NCI-H524 treated with DMSO at 0.1 percent for 48 hours (cell line): ENCODE data around the gene JPT2.

Experiments
- DNase-seq: peaks from one replicate; lab custom pipeline; 2025; lab: John Stamatoyannopoulos, UW

The JPT2 gene, protein sequence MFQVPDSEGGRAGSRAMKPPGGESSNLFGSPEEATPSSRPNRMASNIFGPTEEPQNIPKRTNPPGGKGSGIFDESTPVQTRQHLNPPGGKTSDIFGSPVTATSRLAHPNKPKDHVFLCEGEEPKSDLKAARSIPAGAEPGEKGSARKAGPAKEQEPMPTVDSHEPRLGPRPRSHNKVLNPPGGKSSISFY

DNA sequence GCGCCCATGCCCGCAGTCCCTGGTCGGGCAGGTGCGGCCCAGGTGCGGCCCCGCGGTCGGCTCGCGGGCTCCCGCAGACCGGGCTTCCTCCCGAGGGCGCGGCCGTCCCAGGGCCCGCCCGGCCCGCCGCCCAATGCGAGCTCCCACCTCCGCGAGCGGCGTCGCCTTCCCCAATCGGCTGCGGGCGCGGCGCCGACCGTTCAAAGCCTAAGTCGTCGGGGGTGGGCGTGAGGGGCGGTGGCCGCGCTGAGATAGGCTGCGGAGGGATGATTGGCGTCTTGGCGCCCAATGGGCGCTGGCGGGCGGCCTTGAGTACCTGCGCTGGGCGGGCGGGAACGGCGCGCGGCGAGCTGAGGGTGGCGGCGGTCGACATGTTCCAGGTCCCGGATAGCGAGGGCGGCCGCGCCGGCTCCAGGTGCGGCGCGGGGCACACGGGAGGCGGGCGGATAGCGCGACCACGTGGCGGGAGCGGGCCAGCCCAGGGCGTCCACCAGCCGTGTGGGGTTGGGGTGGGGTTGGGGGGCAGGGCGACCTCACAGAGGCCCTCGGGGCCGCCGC is at the start of gene JPT2:
JPT2 (plus strand) TSS at position 338 of the 558 bp plus-strand sequence; CDS start at position 372, 34 bp downstream.
- DNase-seq, result peak; percentile 80

DNA sequence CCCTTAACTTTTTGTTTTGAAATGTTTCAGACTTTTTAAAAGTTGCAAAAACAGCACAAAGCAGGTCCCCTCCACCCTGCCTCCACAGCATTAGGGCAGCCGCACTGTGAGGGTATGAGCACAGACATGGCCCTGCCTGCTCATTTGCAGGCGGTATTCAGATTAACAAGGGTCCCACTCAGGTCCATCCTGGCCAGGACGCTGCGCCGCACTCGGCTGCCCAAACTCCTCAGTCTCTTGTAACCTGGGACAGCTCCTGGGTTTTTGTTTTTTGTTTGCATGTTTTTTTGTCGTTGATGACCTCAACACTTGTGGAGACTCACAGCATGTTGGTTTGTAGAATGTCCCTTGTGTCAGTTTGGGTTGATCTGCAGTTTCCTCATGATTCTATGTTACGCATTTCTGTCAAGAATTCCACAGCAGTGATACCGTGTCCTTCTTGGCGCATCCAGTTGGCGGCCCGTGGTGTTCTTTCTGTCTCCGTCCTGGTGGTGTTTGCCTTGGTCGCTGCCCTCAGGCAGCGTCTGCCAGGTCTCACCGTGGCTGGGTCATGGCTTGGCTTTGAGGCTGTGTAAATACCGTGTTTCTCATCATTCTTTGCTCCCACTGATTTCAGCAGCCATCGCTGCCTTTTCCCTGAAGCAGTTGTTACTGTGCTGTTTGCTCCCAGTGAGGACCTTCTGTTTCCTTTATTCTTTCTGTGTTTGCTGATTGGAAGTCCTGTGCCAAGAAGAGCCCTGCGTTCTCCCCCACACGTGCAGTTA is 47.4 kb upstream of the JPT2 start:
- DNase-seq, result no peak

DNA sequence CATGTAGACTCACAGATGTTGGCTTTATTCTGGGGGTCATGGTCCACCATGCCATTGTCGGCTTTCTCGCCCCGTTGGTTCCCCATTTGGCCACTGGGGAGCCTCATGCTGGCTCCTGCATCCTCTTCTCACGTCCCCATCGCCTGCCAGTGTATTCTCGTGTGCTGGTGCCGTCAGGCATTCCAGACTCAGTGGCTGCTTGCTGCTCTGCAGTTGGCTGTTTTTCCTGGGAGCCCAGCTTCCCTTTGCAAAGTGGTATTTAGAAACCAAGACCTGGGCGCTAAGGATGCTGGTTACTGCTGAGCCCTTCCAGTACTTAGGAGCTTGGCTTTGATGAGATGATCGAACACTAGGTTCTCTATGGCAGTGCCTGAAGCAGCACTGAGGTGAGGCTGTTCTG is 46.8 kb upstream of the JPT2 start:
- DNase-seq, result no peak

DNA sequence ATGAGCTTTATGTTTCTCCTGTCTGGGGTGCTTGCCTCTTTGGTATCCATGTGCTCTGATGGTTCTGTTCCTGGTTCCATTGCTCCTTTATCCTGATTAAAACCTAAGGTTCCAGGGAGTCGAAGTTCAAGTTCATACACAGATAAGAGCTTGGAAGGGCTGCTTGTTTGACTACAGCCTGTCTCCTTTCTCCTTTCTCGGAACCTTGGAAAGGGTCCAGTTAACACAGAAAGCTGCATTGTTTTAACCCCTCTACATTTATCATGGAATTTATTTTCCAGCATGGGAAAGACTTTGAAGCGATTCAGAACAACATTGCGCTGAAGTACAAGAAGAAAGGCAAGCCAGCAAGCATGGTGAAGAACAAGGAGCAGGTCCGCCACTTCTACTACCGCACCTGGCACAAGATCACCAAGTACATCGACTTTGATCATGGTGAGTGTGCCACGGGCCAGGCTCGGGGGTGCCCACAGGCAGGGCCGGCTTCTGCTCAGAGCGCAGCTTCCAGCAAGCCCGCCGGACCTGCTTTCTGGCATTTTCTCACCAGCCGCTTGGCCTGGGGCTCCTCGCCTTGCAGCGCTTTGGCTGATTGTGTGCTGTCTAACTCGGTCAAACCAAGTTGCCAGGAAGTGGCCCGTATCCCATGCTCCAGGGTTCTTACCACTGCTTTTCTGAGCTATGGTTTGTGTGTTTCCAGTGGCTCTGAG is 46.0 kb upstream of the JPT2 start:
- no peak for DNase-seq

DNA sequence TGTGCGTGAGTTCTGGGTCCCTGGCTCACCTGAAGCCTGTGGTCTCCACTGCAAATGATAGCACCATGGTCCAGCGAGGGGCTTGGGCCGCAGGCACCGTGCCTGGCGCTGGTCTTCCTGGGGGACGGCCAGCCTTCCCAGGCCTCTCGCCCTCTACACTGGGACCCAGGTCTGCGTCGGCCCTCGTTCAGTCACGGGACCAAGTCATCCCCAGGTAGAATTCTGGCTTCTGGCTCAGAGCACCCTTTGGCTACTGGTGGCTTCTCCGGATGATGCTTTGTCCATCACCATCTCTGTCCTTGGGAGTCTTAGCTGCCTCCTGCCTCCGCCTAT is 45.5 kb upstream of the JPT2 start:
- no peak for DNase-seq

DNA sequence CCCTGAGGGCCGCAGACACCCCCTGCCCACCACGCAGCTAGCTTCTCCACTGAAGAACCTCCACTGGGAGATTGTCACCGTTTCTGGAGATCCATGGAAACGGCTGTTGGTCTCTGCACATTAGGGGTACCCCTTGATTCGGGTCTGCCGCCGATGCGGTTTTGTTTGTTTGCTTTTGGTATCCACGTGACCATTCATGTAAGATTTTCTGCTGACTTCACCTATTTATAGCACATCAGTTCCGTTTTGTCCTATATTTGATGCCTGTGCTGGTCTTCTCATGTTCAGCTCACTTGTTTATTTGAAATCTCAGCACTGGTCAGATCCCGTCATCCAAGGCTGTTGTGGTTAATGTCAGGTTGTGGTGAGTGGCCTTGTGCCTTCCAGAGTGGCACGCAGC is 44.8 kb upstream of the JPT2 start:
- DNase-seq, result no peak

DNA sequence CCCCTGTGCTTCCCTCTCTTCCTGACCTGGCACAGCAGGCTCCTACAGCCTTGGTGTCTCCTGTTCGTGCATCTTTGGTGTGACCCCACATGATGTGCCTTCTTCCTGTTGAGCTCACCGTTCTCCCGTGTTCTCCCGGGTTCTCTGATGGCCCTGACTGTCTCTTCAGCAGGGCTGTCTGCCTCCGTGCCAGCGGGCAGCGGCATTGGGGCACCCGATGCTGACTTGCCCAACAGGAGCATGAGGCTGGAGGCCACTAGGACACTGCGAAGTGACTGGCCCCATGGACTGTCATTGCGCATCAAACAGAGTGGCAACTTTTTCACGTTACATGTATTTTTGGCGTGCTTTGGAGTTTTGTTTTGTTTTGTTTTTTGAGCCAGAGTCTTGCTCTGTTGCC is 43.5 kb upstream of the JPT2 start:
- DNase-seq, result no peak

DNA sequence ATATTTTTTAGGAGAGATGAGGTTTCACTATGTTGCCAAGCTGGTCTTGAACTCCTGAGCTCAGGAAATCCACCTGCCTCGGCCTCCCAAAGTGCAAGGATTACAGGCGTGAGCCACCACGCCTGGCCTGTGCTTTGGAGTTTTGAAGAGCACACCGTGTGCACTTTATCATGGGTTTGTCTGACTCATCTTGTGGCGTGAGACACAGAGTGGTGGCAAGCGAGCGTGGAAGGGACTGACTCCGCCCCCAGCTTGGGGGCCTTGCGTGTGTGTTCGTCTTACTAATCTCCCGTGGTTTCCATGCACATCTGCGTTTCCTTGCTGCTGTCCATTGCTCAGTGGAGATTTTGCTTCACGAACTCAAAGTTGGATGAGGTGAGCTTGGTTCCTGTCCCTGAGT is 43.0 kb upstream of the JPT2 start:
- no peak for DNase-seq

DNA sequence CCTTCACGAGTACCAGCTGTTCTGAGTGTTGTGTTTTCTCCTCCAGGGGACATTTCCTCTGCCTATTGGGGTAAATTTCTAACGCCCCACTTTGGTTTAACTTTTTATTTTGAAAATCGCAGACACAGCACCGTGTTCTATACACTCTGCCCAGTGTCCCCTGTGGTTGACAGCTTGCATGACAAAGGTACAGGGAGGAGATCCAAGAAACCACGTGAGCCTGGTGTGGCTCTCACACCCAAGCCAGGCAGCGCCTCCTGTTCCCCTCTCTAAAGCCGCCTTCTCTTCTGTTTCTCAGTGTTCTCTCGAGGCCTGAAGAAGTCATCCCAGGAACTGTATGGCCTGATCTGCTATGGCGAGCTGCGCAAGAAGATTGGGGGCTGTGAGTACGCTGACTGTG is 40.6 kb upstream of the JPT2 start:
- DNase-seq, result no peak

DNA sequence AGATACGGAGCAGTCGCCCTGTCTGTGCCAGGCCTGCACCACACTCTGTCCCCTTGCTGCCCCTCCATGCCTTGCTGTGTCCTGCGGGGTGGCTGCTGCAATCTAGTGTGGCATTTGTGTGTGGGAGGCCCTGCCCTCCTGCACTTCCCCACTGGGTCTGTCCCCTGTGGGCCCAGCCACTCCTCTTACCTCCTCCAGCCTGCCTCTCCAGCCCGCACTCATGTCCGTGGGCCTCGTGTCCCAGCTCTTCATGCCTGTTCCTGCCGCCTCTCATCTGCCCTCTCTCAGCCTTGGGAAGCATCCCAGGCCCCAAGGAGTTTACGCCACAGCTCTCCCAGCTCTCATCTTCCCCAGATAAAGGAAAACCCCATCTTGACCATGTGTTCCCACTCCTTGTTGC is 39.3 kb upstream of the JPT2 start:
- no peak for DNase-seq

DNA sequence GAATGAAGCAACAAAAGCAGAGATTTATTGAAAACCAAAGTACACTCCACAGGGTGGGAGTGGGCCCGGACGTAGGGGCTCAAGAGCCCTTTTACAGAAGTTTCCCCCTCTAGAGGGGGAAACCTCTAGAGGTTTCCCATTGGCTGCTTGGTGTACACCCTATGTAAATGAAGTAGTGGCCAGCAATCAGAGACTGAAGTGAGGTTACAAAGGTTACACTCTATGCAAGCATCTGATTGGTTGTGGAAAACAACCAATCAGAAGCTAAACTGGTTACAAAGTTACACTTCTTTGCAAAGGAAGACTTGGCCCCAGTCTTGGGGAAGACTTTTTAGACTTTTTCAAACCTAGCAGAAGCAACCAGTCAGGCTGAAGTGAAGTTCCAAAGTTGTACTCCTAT is 38.8 kb upstream of the JPT2 start:
- no peak for DNase-seq

DNA sequence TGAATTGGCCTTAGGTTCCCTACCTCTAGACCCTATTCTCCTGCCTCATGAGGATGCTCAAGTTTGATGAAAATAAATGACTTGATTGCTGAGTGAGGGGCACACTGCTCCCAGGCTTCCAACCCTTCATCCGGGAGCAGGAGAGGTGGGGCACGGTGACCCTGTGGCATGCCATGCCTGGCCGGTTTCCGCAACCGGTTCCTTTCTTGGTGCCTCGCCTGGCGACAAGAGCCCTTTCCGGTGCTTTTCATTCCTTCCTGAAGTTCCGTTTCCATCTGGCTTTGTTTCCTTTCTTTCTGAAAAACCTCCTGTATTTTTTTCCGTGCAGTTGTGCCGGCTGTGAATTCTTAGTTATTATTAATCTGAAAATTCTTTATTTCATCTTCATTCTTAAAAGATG is 38.2 kb upstream of the JPT2 start:
- no peak for DNase-seq

DNA sequence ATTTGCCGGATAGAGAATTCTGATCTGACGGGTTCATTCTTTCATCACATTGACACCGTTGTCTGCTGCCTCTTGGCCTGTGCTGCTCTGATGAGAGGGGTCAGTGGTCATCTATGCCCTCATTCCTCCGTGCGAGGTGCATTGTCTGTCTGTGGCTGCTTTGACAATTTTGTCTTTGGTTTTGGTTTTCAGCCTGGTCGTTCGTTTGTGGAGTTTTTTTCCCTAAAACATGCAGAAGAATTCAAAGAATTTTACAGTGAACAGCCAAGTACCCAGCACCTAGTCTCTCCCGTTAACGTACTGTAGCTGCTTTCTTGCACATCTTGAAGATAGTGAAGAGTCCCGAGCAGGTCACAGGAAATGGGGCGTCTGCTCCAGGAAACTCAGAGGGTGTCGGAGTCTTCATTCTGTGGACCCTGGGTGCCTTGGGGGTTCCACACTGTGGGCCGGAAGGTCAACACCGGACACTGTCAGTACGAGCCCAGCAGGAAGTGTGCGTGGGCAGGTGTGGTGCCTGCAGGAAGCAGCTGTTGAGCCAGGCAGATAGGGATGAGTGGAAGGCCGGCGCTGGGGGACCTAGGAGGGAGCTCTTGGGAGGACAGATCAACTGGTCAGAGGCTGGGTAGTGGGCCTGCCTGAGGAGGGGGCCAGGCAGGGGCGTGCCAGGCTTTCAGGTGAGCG is 37.7 kb upstream of the JPT2 start:
- DNase-seq, result no peak

DNA sequence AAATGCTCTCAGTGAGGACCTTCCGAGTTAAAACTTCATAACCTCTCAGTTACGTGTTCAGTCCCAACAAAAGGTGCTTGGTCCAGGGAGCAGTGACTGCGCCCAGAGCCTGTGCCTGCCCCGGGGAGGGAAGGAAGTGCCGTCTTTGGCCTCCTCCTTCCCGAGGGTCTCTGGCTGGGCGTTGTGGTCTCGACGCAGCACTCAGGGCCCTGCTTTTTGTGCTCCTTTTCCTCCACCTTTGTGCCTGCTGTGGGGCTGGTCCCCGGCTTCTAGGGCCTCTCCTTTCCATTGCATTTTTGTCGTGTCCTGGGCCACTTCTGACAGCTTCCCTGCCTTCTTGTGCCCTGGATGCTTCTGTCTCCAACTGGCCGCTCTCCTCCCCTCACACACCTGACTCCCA is 36.8 kb upstream of the JPT2 start:
- no peak for DNase-seq

DNA sequence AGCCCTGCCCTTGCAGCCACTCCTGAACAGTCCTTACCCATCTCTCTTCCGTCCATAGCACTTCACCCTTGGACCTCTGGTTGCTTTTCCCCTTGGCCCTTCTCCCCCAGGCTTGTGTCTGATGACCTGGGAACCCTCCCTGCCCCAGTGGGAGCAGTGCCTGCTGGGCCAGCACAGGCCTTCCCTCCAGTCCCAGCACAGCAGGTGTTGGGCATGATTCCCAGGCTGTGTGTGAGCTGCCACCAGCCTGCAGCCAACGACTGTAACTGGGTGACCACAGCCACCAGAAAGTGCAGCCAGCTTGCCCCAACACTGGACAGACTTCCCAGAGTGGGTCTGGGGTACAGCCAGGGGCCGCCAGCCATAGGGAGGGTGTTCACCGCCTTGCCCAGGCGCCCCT is 35.9 kb upstream of the JPT2 start:
- no peak for DNase-seq

DNA sequence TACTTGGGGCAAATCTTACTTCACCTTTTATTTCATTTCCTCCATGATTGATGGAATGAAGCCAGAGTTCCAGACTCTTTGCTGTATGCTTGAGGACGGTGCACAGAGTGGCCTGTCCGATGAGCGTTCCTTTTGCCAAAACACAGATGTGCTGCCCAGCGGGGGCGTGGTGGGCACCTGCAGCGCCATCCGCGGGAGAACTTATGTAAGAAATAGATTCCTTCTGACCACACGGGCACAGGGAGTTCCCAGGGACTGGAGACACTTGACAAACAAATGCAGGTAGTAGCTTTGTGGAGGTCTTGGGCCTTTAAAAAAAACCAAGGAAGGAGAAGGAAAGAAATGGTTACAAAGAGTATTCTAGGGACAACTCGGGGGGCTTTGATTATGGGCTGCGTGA is 35.3 kb upstream of the JPT2 start:
- no peak for DNase-seq

DNA sequence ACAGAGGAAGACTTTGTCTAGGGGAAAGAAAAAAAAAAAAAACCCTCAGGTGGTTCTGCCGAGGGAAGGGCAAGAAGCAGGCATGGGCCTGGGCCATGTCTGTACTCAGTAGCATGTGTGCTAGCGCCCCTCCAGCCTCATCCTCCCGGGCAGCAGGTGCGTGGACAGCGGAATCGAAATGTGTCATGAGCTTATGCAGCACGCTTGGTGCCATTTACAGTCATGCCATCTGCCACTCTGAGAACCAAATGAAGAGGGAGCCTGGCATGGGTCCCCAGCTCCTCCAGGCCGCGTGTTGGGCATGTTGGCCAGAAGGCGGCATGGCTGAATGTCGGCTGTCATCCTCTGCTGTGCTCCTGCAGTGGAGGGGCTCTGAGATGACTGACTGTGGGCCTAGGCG is 34.6 kb upstream of the JPT2 start:
- no peak for DNase-seq

DNA sequence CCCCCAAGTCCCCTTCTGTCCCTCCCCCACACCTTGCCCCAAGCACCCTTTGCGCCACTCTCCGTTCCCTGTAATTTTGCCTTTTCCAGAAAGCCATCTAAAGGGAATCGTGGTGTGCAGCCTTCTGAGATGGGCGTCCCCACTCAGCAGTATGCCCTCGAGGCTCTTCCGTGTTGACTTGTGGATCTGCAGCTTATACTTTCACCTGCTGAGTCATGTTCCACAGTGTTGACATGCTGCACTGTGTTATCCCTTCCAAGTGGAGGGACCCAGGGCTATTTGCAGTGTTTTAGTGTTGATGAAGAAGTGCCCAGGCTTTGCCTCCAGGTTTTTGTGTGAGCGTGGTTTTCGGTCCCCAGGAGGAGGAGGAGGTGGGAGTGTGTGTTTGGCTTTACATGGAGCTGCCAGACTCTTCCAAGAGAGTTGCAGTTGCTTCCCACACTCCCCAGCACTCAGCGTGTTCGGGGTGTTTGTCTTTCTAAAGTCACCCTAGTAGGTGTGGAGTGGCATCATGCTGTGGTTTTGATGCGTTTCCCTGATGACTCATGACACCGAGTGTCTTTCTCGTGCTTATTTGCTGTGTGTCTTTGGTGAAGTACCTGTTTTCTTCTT is 32.1 kb upstream of the JPT2 start:
- DNase-seq, result no peak

DNA sequence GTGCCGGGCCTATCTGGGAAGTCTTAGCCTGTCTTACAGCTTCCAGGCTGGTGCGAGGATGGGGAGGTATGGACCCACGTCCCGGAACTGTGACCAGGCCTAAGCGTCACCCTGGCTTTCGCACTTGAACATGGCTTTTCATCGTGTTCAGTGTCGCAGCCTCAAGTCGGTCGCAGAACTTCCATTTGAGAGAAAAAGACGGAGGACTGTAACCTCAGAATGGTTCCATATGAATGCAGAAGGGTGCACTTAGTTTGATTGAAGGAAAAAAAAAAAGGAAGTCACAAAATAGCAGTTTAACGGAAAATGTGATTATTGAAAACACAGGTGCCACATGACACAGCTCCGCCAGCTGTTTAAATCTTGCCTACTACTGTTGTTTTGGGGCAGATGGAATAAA is 30.2 kb upstream of the JPT2 start:
- DNase-seq, result no peak

DNA sequence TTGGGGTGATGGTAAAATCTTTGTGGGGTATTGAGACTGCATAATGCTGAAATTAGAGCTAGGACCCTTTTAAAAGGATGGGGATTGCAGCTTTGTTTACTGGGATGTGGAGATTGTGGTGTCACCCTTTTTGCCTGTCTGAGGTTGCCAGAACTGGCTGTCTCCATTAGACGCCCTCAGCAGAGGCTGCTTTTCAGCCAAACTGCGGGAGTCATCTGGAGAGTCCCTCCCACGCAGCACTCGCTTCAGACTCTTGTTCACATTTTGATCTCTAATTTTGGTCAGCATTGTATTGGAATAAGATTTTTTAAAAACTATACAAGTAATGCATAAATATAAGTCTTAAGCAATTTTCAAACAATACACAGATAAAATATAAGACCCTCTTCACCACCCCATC is 27.9 kb upstream of the JPT2 start:
- DNase-seq, result no peak

DNA sequence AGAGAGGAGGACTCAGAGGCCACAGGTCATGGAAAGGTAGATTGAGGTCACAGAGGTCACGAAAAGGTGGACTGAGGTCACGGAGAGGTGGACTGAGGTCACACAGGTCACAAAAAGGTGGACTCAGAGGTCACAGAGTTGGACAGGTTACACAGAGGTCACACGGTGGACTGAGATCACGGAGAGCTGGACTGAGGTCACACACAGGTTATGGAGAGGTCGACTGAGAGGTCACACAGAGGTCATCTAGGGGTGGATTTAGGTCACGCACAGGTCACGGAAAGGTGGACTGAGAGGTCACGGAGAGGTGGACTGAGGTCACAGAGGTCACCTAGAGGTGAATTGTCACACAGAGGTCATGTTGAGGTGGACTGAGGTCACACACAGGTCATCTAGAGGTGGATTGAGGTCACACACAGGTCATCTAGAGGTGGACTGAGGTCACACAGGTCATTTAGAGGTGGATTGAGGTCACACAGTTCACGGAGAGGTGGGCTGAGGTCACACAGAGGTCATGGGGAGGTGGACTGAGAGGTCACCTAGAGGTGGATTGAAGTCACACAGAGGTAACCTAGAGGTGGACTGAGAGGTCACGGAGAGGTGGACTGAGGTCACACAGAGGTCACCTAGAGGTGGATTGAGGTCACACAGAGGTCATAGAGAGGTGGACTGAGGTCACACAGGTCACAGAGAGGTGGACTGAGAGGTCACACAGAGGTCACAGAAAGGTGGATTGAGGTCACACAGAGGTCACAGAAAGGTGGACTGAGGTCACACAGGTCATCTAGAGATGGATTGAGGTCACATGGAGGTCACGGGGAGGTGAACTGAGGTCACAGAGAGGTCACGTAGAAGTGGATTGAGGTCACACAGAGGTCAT is 26.7 kb upstream of the JPT2 start:
- no peak for DNase-seq
